Stomach (tissue), 19 donors: ENCODE data around the gene PRG2. TPM values are rescaled to one million over a fixed set of nuclear protein-coding genes. Genes with fewer than 3 reads are reported as not detected.

Experiments used
- DNase-seq, 2 donors: peaks; one replicate each; pipeline versions ENCODE4 v3.0.0 to v3.0.0-alpha.2; 2013 to 2019
- H3K27ac ChIP-seq, 5 donors: fragments of 200-600 bp in 4 of 5; sonication (generic) in 4 of 5; one replicate each; pipeline ENCODE4 v1.5.1; 2013 to 2019; ENCODE audit warnings: mild to moderate bottlenecking in 1 of 5, moderate library complexity in 1 of 5
- H3K27me3 ChIP-seq, 3 donors: fragments of 200-600 bp; sonication (generic); one replicate each; pipeline ENCODE4 v1.5.1; 2017 to 2019; ENCODE audit warnings: mixed run types in 1 of 3
- H3K36me3 ChIP-seq, 4 donors: fragments of 200-600 bp; sonication (generic); 1 replicate in 3 of 4; 2 replicates in 1 of 4; pipeline ENCODE4 v1.5.1; 2016 to 2019
- H3K4me1 ChIP-seq, 4 donors: fragments of 200-600 bp; sonication (generic); one replicate each; pipeline ENCODE4 v1.5.1; 2016 to 2019
- H3K4me3 ChIP-seq, 4 donors: fragments of 200-600 bp; sonication (generic) in 3 of 4; one replicate each; pipeline ENCODE4 v1.5.1; 2016 to 2019; ENCODE audit warnings: mild to moderate bottlenecking in 1 of 4
- H3K9me3 ChIP-seq, 4 donors: fragments of 200-600 bp; sonication (generic); one replicate each; pipeline ENCODE4 v1.5.1; 2016 to 2019
- EP300 ChIP-seq: sonication (generic); formaldehyde crosslinking; IDR thresholded peaks from one replicate; pipeline ENCODE4 v1.6.1; 2017; ENCODE audit warnings: antibody characterized with exemption
- POLR2A ChIP-seq, 4 donors: fragments of 450-650 bp; IDR thresholded peaks; one replicate each; pipeline ENCODE4 v1.6.1; 2016; ENCODE audit warnings: antibody characterized with exemption in 4 of 4, control low read depth in 2 of 4, mild to moderate bottlenecking in 1 of 4, moderate library complexity in 1 of 4
- POLR2AphosphoS5 ChIP-seq, 3 donors: sonication (generic); formaldehyde crosslinking; IDR thresholded peaks; one replicate each; pipeline ENCODE4 v1.6.1; 2016; ENCODE audit warnings: antibody characterized with exemption in 3 of 3
- WGBS, 5 donors: extraction: QIAGEN DNeasy Blood & Tissue Kit in 3 of 5; methylation state at CpG; one replicate each; pipeline versions ENCODE4 v1.1.5 to v1.1.7; 2013 to 2018; 5-methylcytosine and 5-hydroxymethylcytosine counted together
- intact Hi-C: fragments of 100-400 bp; cut with DNase I; formaldehyde crosslinking; loops from one replicate; pipeline ENCODE4 v1.15.1; 2023; ENCODE audit warnings: low total_unique reads
- long read RNA-seq, 10 donors: transcript quantifications; one replicate each; lab custom pipeline, GENCODE V29; 2026
- polyA plus RNA-seq, 3 donors: library from polyadenylated mRNA; stranded (reverse); fragments of 200-250 nt; gene quantifications; one replicate each; pipeline ENCODE4 v1.2.3, GENCODE V29; 2013
- total RNA-seq, 5 donors: library from RNA; depleted of rRNA; stranded (reverse); fragments of >200 nt; gene quantifications; one replicate each; pipeline versions ENCODE4 v1.1.0 to v1.2.3, GENCODE V29; 2014 to 2016
- TF ChIP-seq, protein P1 (sequence below), 7 experiments: fragments of 450-650 bp in 4 of 7; fragments of 200-600 bp in 3 of 7; sonication (generic) in 3 of 7; IDR thresholded peaks; one replicate each; pipeline ENCODE4 v1.5.1; 2016 to 2019; ENCODE audit warnings: antibody characterized with exemption in 7 of 7, control low read depth in 2 of 7, mild to moderate bottlenecking in 1 of 7
- donor health status: healthy with polysubstance abuse.
- donor health status: Bipolar disorder and iron deficiency.
- donor health status: healthy.

Gene PRG2, protein sequence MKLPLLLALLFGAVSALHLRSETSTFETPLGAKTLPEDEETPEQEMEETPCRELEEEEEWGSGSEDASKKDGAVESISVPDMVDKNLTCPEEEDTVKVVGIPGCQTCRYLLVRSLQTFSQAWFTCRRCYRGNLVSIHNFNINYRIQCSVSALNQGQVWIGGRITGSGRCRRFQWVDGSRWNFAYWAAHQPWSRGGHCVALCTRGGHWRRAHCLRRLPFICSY
- under 1 TPM in 1 of 5 donors, not detected in 4; 0.73 TPM for total RNA-seq
- polyA plus RNA-seq: under 1 TPM in 1 of 3 donors, not detected in 2; 0.25 TPM
- long read RNA-seq, donor 1: 0 reads
- long read RNA-seq, donor 2, transcript PRG2-201 (6 exons, 1,424 nt): major isoform, 7 of 7 reads
- long read RNA-seq, donor 2, partial matches to known transcripts: 0 of 7 reads
- long read RNA-seq, donor 2, other reads (novel, unspliced or antisense): 0 of 7 reads
- long read RNA-seq, donor 3: 0 reads
- long read RNA-seq, donor 4: 0 reads
- long read RNA-seq, donor 5, partial matches to known transcripts: 0 of 3 reads
- long read RNA-seq, donor 5, other reads (novel, unspliced or antisense): 0 of 3 reads
- long read RNA-seq, donor 6, partial matches to known transcripts: 0 of 2 reads
- long read RNA-seq, donor 6, other reads (novel, unspliced or antisense): 0 of 2 reads
- long read RNA-seq, donor 7, partial matches to known transcripts: 0 of 2 reads
- long read RNA-seq, donor 7, other reads (novel, unspliced or antisense): 0 of 2 reads
- long read RNA-seq, donor 8, partial matches to known transcripts: 0 of 1 reads
- long read RNA-seq, donor 8, other reads (novel, unspliced or antisense): 0 of 1 reads
- long read RNA-seq, donor 9: 0 reads
- long read RNA-seq, donor 10: 0 reads

DNA sequence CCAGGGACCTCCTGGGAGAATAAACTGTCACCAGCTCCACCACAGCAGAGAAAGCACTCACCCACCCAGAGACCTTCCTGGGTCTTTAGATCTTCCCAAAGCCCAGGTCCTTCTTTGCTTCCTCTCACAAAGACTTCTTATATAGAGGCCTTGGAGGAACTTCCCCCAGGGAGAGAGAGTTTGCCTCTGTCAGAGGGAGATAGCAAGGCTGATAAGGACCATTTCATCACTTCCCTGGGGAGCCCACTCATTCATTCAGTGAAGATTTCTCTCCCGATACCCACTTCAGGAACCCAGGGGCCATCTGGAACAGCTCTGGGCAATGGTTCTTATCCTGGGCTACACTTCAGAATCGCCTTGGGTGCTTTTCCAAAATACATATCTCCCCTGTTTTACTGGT is at the start of gene PRG2:
TSS of gene PRG2 (minus strand) at position 116 of the 400 bp plus-strand sequence. CDS start 706 bp downstream, outside the sequence.
- intact Hi-C loops: no loop called here
- H3K27ac ChIP-seq: no peak within 1 kb of the TSS
- no peaks in the 10 kb centered on the region for H3K9me3 ChIP-seq
- WGBS, 5 donors: 60 to 83% (median 68%) methylated on average over 2 of the region's 2 CpGs
- peaks cover 0 to 5% (median 0%) of the 10 kb centered on the region in 3 donors for H3K27me3 ChIP-seq
- H3K4me1 ChIP-seq: no peaks in the 10 kb centered on the region
- no peaks in the 10 kb centered on the region for H3K36me3 ChIP-seq
- DNase-seq: no peak
- H3K4me3 ChIP-seq: no peak within 1 kb of the TSS
- TF ChIP-seq EP300: no peak
- TF ChIP-seq, protein P1, sequence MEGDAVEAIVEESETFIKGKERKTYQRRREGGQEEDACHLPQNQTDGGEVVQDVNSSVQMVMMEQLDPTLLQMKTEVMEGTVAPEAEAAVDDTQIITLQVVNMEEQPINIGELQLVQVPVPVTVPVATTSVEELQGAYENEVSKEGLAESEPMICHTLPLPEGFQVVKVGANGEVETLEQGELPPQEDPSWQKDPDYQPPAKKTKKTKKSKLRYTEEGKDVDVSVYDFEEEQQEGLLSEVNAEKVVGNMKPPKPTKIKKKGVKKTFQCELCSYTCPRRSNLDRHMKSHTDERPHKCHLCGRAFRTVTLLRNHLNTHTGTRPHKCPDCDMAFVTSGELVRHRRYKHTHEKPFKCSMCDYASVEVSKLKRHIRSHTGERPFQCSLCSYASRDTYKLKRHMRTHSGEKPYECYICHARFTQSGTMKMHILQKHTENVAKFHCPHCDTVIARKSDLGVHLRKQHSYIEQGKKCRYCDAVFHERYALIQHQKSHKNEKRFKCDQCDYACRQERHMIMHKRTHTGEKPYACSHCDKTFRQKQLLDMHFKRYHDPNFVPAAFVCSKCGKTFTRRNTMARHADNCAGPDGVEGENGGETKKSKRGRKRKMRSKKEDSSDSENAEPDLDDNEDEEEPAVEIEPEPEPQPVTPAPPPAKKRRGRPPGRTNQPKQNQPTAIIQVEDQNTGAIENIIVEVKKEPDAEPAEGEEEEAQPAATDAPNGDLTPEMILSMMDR (IDR thresholded peaks at IDR 0.05): no peak
- TF ChIP-seq POLR2A (IDR thresholded peaks at IDR 0.05): no peak
- TF ChIP-seq POLR2AphosphoS5 (IDR thresholded peaks at IDR 0.05): no peak

DNA sequence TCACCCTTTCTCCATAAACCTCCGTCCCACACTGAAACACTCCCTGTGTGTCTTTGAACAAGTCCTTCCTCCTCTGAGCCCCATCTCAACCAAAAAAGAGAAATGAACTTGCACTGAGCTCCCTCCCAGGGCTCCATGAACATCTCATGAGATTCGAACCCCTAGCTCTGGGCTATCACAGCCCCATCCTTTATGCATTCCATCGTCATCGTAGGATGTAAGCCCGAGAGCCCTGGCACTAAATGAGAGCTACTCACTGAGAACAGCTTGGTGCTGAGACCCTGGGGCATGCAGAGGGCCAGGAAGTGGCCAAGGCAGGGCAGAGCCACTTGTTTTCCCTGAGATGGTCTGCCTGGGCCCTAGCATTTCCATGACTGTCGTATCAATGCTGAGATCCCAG is 49.3 kb upstream of the PRG2 start:
- Histone ChIP-seq H3K27ac (no peak overlapping the region), H3K27me3 (no peaks in the 10 kb centered on the region), H3K36me3 (no peaks in the 10 kb centered on the region), H3K4me3 (no peak overlapping the region), H3K4me1 (peaks cover 0 to 5% (median 2%) of the 10 kb centered on the region in 4 donors), H3K9me3 (no peaks in the 10 kb centered on the region)
- TF ChIP-seq POLR2AphosphoS5 (IDR thresholded peaks at IDR 0.05) (no peak), POLR2A (IDR thresholded peaks at IDR 0.05) (no peak), EP300 (no peak)
- TF ChIP-seq, protein P1 (IDR thresholded peaks at IDR 0.05): no peak
- DNase-seq: no peak
- intact Hi-C loops: no loop called here
- WGBS, 5 donors: 78 to 91% (median 79%) methylated on average over 6 of the region's 6 CpGs

DNA sequence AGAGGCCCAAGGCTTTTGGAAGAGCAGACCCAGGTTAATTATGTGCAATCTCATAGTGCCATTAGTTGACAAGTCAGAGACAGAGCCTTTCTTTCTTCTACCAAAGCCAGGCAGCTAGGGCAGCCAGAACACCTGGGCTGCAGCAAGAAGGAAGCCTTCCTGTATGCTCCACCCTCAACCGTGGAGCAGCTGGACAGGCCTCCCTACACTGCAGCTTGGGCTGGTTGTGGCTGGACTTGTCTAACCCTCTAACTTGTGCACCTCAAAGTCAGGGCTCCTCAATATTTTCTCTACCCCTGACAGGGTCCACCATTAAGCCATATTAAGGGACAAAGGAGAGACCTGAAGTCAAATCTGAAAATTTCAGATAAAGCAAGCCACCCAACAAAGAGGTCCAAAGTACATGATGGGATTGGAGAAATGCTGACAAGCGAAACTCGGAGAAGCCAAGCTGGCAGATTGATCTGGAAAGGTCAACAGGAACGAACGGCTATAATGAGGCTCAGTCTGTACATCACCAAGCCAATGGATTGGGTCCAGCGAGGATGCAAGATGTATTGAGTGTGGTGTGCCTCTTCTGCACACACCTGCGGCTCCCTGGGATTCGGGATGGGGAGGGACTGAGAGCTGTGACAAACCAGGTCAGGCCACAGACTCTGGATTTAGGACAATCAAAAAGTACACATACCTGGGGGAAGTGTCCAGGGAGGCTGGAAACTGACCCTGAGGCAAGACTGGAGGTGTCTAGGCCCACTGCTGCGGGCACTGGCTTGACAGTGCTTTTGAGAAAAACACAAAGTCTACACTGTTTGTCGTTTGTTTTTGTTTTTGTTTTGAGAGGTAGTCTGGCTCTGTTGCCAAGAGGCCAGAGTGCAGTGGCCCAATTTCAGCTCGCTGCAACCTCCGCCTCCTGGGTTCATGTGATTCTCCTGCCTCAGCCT is 48.2 kb upstream of the PRG2 start:
- WGBS, 5 donors: 72 to 85% (median 74%) methylated on average over 12 of the region's 12 CpGs
- intact Hi-C loops: no loop called here

More for the DNA sequence above, 48.2 kb upstream of the PRG2 start:
- H3K4me3 ChIP-seq: no peak overlapping the region
- no peak overlapping the region for H3K27ac ChIP-seq
- H3K36me3 ChIP-seq: no peaks in the 10 kb centered on the region
- DNase-seq: no peak
- no peaks in the 10 kb centered on the region for H3K9me3 ChIP-seq
- no peaks in the 10 kb centered on the region for H3K27me3 ChIP-seq
- H3K4me1 ChIP-seq: peaks cover 4 to 14% (median 10%) of the 10 kb centered on the region in 4 donors
- TF ChIP-seq EP300 (no peak), POLR2A (IDR thresholded peaks at IDR 0.05) (no peak), POLR2AphosphoS5 (IDR thresholded peaks at IDR 0.05) (no peak)
- TF ChIP-seq, protein P1 (IDR thresholded peaks at IDR 0.05): no peak
